ENCODE results near the gene VPS52. TPM values are rescaled to one million over a fixed set of nuclear protein-coding genes. Genes with fewer than 3 reads are reported as not detected.
A peak's percentile ranks its signal among the peaks of the same experiment; 100 is the strongest.

The VPS52 gene
- total and polyA plus RNA-seq, 9 of the 15 experiments (the other 6 are each of a cell fraction or from before 2014, with no cell fraction given) = 24.4 to 103 (median 40.2) TPM

DNA sequence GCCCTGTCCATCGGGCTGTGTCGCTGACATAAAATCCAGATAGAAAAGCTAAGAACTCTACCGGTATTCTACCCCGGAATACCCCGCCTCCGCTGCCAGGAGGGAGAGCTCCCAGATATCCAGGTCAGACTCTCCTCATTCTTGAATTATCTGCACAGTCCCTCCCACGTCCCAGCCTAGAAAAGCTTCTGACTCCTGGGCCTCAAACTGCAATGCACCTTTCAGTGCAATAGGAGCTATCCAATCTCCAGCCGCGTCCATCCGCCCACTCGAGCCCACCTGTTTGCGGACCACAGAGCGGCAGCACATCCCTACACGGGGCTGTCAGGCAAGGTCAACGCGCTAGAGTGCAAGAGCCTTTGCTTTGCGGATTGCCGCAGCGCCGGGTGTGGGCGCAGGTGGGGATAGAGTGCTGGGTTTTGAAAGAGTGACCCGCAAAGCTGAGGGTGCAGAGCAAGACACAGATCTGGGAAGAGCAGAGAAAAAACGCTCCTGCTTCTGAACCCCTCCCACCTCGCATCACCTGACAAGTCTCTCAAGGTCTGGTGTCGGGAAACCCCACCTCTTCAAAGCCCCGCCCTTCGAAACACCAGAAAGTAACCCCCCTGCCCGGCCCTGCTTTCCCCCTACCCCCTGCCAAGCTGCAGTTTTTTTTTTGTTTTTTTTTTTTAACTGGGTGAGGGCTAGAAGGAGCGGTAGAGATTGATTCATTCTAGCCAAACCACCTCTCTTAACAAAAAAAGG, 40.9 kb upstream of the VPS52 start (continued):
- no peak for TF ChIP-seq RREB1 (CRISPR knock-in tag; IDR thresholded peaks at IDR 0.05)
- TF ChIP-seq CTBP1 (IDR thresholded peaks at IDR 0.05; ENCODE audit: borderline replicate concordance) = peak; percentile 79
- TF ChIP-seq, protein P1, sequence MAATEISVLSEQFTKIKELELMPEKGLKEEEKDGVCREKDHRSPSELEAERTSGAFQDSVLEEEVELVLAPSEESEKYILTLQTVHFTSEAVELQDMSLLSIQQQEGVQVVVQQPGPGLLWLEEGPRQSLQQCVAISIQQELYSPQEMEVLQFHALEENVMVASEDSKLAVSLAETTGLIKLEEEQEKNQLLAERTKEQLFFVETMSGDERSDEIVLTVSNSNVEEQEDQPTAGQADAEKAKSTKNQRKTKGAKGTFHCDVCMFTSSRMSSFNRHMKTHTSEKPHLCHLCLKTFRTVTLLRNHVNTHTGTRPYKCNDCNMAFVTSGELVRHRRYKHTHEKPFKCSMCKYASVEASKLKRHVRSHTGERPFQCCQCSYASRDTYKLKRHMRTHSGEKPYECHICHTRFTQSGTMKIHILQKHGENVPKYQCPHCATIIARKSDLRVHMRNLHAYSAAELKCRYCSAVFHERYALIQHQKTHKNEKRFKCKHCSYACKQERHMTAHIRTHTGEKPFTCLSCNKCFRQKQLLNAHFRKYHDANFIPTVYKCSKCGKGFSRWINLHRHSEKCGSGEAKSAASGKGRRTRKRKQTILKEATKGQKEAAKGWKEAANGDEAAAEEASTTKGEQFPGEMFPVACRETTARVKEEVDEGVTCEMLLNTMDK (IDR thresholded peaks at IDR 0.05; ENCODE audit: borderline replicate concordance, insufficient read depth, low read depth, low read length, poor library complexity, severe bottlenecking) = no peak
- TF ChIP-seq BCOR (IDR thresholded peaks at IDR 0.05) = 0 out of 2 replicates have a peak, but pooled peaks have one; percentile 25
- no peak for TF ChIP-seq POLR2G (IDR thresholded peaks at IDR 0.05; ENCODE audit: low read depth, low read length)
- 0 out of 3 replicates have a peak, but pooled peaks of 1 of the 2 experiments have one; percentile 19 for TF ChIP-seq CBX3 (IDR thresholded peaks at IDR 0.05; ENCODE audit: borderline replicate concordance in 1 of 2, low read length in 2 of 2)
- no peak for TF ChIP-seq L3MBTL2 (IDR thresholded peaks at IDR 0.05)
- peak in 2 of 3 experiments; percentile 4 to 7 for TF ChIP-seq YY1 (IDR thresholded peaks at IDR 0.05; ENCODE audit: borderline replicate concordance in 1 of 3, control insufficient read depth in 1 of 3, extremely low read depth in 1 of 3, insufficient read depth in 3 of 3, insufficient read length in 1 of 3, insufficient replicate concordance in 2 of 3, low read depth in 1 of 3, low read length in 2 of 3)
- TF ChIP-seq ZBED1 (IDR thresholded peaks at IDR 0.05) = peak; percentile 28; the same call in 1 of the 2 replicates
- TF ChIP-seq ZFP91 (CRISPR knock-in tag; IDR thresholded peaks at IDR 0.05) = 0 out of 2 replicates have a peak, but pooled peaks have one; percentile 53
- TF ChIP-seq ZEB2 (IDR thresholded peaks at IDR 0.05) = peak; percentile 71; the same call in 1 of the 2 replicates
- no peak for TF ChIP-seq ZNF740 (CRISPR knock-in tag; IDR thresholded peaks at IDR 0.05)
- TF ChIP-seq ZNF740 (tag; IDR thresholded peaks at IDR 0.05) = no peak
- TF ChIP-seq ZBTB17 (CRISPR knock-in tag; IDR thresholded peaks at IDR 0.05) = no peak
